Upper lobe of left lung (tissue), 4 donors: ENCODE data around the gene ATP6V1B1.

Experiments
- CTCF ChIP-seq, 6 experiments: fragments of 450-650 bp in 4 of 6; fragments of 200-600 bp in 2 of 6; sonication (generic) in 2 of 6; IDR thresholded peaks; one replicate each; pipeline ENCODE4 v1.5.1; 2016 to 2019; ENCODE audit warnings: antibody characterized with exemption in 6 of 6
- EP300 ChIP-seq, 4 donors: sonication (generic); formaldehyde crosslinking; IDR thresholded peaks; one replicate each; pipeline ENCODE4 v1.5.1; 2017; ENCODE audit warnings: antibody characterized with exemption in 4 of 4, control low read depth in 2 of 4
- POLR2A ChIP-seq, 4 donors: fragments of 450-650 bp; IDR thresholded peaks; one replicate each; pipeline ENCODE4 v1.5.1; 2016 to 2017; ENCODE audit warnings: antibody characterized with exemption in 4 of 4, mild to moderate bottlenecking in 2 of 4
- POLR2AphosphoS5 ChIP-seq, 2 donors: sonication (generic); formaldehyde crosslinking; IDR thresholded peaks; one replicate each; pipeline ENCODE4 v1.5.1; 2017; ENCODE audit warnings: antibody characterized with exemption in 2 of 2

DNA sequence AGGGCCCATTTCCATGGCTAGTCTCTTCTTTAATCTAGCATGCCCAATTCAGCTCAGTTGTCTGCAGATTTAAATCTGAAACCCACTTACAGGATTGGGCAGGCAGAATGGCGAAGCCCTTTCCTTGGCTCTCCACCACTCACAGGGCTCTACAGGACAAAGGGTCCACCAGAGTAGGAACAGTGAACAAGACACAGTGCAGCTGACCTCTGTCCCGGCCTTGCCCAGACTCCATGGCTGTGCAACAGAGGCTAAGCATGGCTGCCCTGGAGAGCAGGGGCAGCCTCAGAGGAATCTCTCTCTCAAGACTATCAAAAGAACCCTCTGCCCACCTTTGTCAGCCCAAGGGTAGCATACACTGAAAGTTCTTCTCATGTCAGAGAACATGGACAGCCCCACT is 9.7 kb upstream of the ATP6V1B1 start:
- TF ChIP-seq CTCF (IDR thresholded peaks at IDR 0.05) (no peak), POLR2AphosphoS5 (IDR thresholded peaks at IDR 0.05) (no peak), POLR2A (IDR thresholded peaks at IDR 0.05) (no peak), EP300 (IDR thresholded peaks at IDR 0.05) (no peak)
